Body of pancreas (tissue), 4 donors: ENCODE measurements around the gene ANKRD2. TPM values are rescaled to one million over a fixed set of nuclear protein-coding genes. Genes with fewer than 3 reads are reported as not detected.
A peak's percentile ranks its signal among the peaks of the same experiment; 100 is the strongest.
"Not testable (repeated sequence)": the region's sequence is repeated elsewhere in the genome, so short reads cannot be mapped to it uniquely, and the experiment has no call there.

Source experiments
- ATAC-seq: fragments of 150-250 bp; one replicate; pipeline ENCODE4 v1.9.1; 2016
- DNase-seq, 4 donors: peaks; one replicate each; pipeline ENCODE4 v3.0.0-alpha.2; 2019
- H3K27ac ChIP-seq, 4 donors: fragments of 200-600 bp; sonication (generic); 1 replicate in 3 of 4; 2 replicates in 1 of 4; pipeline versions ENCODE4 v1.5.1 to v1.6.1; 2016 to 2019; ENCODE audit warnings: mild to moderate bottlenecking in 1 of 4, mixed read lengths in 1 of 4, moderate library complexity in 1 of 4
- H3K27me3 ChIP-seq, 2 donors: fragments of 200-600 bp; sonication (generic); one replicate each; pipeline ENCODE4 v1.6.0; 2016; ENCODE audit warnings: mild to moderate bottlenecking in 1 of 2
- H3K36me3 ChIP-seq, 2 donors: fragments of 200-600 bp; sonication (generic); replicated peaks in 1 of 2; 2 replicates each; pipeline ENCODE4 v1.5.1; 2016; ENCODE audit warnings: low read depth in 2 of 2; ENCODE audit not compliant: insufficient read depth in 1 of 2
- H3K4me1 ChIP-seq: fragments of 200-600 bp; sonication (generic); one replicate; pipeline ENCODE4 v1.6.0; 2016
- H3K4me3 ChIP-seq, 2 donors: fragments of 200-600 bp; sonication (generic); 1 replicate in 1 of 2; 2 replicates in 1 of 2; pipeline ENCODE4 v1.5.1; 2016 to 2019
- H3K9me3 ChIP-seq, 3 donors: fragments of 200-600 bp; sonication (generic); 1 replicate in 2 of 3; 2 replicates in 1 of 3; pipeline ENCODE4 v1.5.1; 2016
- CTCF ChIP-seq, 7 experiments: fragments of 450-650 bp in 4 of 7; fragments of 200-600 bp in 3 of 7; sonication (generic) in 3 of 7; IDR thresholded peaks; one replicate each; pipeline ENCODE4 v1.5.1; 2016 to 2019; ENCODE audit warnings: antibody characterized with exemption in 7 of 7
- POLR2A ChIP-seq, 3 donors: fragments of 450-650 bp; IDR thresholded peaks; one replicate each; pipeline ENCODE4 v1.6.1; 2016; ENCODE audit warnings: antibody characterized with exemption in 3 of 3, mild to moderate bottlenecking in 2 of 3
- WGBS, 2 donors: methylation state at CpG; one replicate each; pipeline ENCODE4 v1.1.5; 2017; 5-methylcytosine and 5-hydroxymethylcytosine counted together
- intact Hi-C: fragments of 100-400 bp; cut with DNase I; formaldehyde crosslinking; loops from one replicate; pipeline ENCODE4 v1.15.1; 2023
- total RNA-seq, 2 donors: library from RNA; depleted of rRNA; stranded (reverse); fragments of >200 nt; gene quantifications; one replicate each; pipeline ENCODE4 v1.1.0, GENCODE V29; 2016

The ANKRD2 gene
- total RNA-seq, 2 donors from 2014 or later, result not detected

- DNase-seq (no peak), ATAC-seq (no peak)
- Histone ChIP-seq H3K4me3 (no peak overlapping the region), H3K27ac (peak overlapping the region in 3 of 4 donors; percentile 38 to 70 (median 66)), H3K36me3 (peaks cover 0 to 2% of the 10 kb centered on the region in 2 donors), H3K4me1 (peaks cover 46% of the 10 kb centered on the region), H3K9me3 (no peaks in the 10 kb centered on the region), H3K27me3 (no peaks in the 10 kb centered on the region)
- WGBS, 2 donors, result 86 to 88% methylated on average over 2 of the region's 2 CpGs
- intact Hi-C loops, result loop anchor here (10.0 kb wide), 1 partner anchor 152 kb away; no protein-coding TSS in a partner anchor
- TF ChIP-seq POLR2A (IDR thresholded peaks at IDR 0.05), result no peak
- no peak for TF ChIP-seq CTCF (IDR thresholded peaks at IDR 0.05)
These were observed 442 bp downstream of the ANKRD2 start for GRCh38 chr10:97573021-97573420.

GRCh38 chr10:97573672-97574071, 1.1 kb downstream of the ANKRD2 start:
- ATAC-seq, result no peak
- H3K36me3 ChIP-seq, result peaks cover 0 to 2% of the 10 kb centered on the region in 2 donors
- no peak for TF ChIP-seq POLR2A (IDR thresholded peaks at IDR 0.05)
- TF ChIP-seq CTCF (IDR thresholded peaks at IDR 0.05), result no peak
- no peak for DNase-seq
- intact Hi-C loops, result loop anchor here (10.0 kb wide), 1 partner anchor 151 kb away; no protein-coding TSS in a partner anchor
- H3K9me3 ChIP-seq, result no peaks in the 10 kb centered on the region
- peak overlapping the region in 3 of 4 donors; percentile 75 to 84 (median 81) for H3K27ac ChIP-seq
- H3K4me1 ChIP-seq, result peaks cover 46% of the 10 kb centered on the region
- H3K4me3 ChIP-seq, result no peak overlapping the region
- WGBS, 2 donors, result 36 to 38% methylated on average over 2 of the region's 2 CpGs
- no peaks in the 10 kb centered on the region for H3K27me3 ChIP-seq

- ATAC-seq (peak; percentile 83), DNase-seq (peak; percentile 79 to 95 (median 90))
- 33 to 42% methylated on average over 4 of the region's 4 CpGs for WGBS, 2 donors
- Histone ChIP-seq H3K9me3 (no peaks in the 10 kb centered on the region), H3K27me3 (no peaks in the 10 kb centered on the region), H3K4me3 (no peak overlapping the region), H3K36me3 (no peaks in the 10 kb centered on the region), H3K4me1 (peaks cover 46% of the 10 kb centered on the region), H3K27ac (peak overlapping the region; percentile 11 to 84 (median 78))
- TF ChIP-seq POLR2A (IDR thresholded peaks at IDR 0.05) (no peak), CTCF (IDR thresholded peaks at IDR 0.05) (peak in 1 of 7 experiments; percentile 4)
- intact Hi-C loops, result loop anchor here (10.0 kb wide), 1 partner anchor 150 kb away; no protein-coding TSS in a partner anchor
These were observed 2.0 kb downstream of the ANKRD2 start for GRCh38 chr10:97574374-97575126.

- Histone ChIP-seq H3K27me3 (no peaks in the 10 kb centered on the region), H3K4me1 (peaks cover 45% of the 10 kb centered on the region), H3K36me3 (no peaks in the 10 kb centered on the region), H3K9me3 (no peaks in the 10 kb centered on the region), H3K4me3 (no peak overlapping the region), H3K27ac (peak overlapping the region; percentile 11 to 84 (median 78))
- ATAC-seq, result no peak
- TF ChIP-seq POLR2A (IDR thresholded peaks at IDR 0.05), result no peak
- TF ChIP-seq CTCF (IDR thresholded peaks at IDR 0.05), result no peak
- 81% methylated on average over 4 to 6 of the region's 6 CpGs for WGBS, 2 donors
- DNase-seq, result peak in 1 of 4 donors; percentile 7
- intact Hi-C loops, result loop anchor here (10.0 kb wide), 1 partner anchor 150 kb away; no protein-coding TSS in a partner anchor
These were observed 2.6 kb downstream of the ANKRD2 start for GRCh38 chr10:97575127-97575668.

GRCh38 chr10:97576487-97576886, 3.9 kb downstream of the ANKRD2 start:
- peaks cover 34% of the 10 kb centered on the region for H3K4me1 ChIP-seq
- intact Hi-C loops, result loop anchor here (10.0 kb wide), 1 partner anchor 148 kb away; no protein-coding TSS in a partner anchor
- H3K36me3 ChIP-seq, DNase-seq, H3K4me3 ChIP-seq, H3K9me3 ChIP-seq, ATAC-seq, H3K27me3 ChIP-seq: not testable (repeated sequence)
- H3K27ac ChIP-seq, result peak overlapping the region in 2 of 4 donors; percentile 20 to 75
- 37 to 38% methylated on average over 5 of the region's 5 CpGs for WGBS, 2 donors
